HEK293 (cell line): ENCODE data around the gene PHF5A.

Experiments
- FEZF1 ChIP-seq: fragments of 450-650 bp; formaldehyde crosslinking; IDR thresholded peaks from 2 replicates; pipeline ENCODE4 v1.5.1; 2016; ENCODE audit warnings: missing biosample characterization, missing genetic modification characterization
- GFI1B ChIP-seq: fragments of 450-650 bp; formaldehyde crosslinking; IDR thresholded peaks from 2 replicates; pipeline ENCODE4 v1.5.1; 2016; ENCODE audit warnings: missing biosample characterization, missing genetic modification characterization
- KLF8 ChIP-seq: fragments of 450-650 bp; formaldehyde crosslinking; IDR thresholded peaks from 2 replicates; pipeline ENCODE4 v1.5.1; 2016; ENCODE audit warnings: missing biosample characterization, missing genetic modification characterization
- RBAK ChIP-seq: fragments of 450-650 bp; formaldehyde crosslinking; IDR thresholded peaks from 2 replicates; pipeline ENCODE4 v1.5.1; 2016; ENCODE audit warnings: missing biosample characterization, missing genetic modification characterization
- SP2 ChIP-seq: fragments of 450-650 bp; formaldehyde crosslinking; IDR thresholded peaks from 2 replicates; pipeline ENCODE4 v1.5.1; 2016; ENCODE audit warnings: missing biosample characterization, missing genetic modification characterization
- ZBTB21 ChIP-seq: fragments of 450-650 bp; formaldehyde crosslinking; IDR thresholded peaks from 2 replicates; pipeline ENCODE4 v1.5.1; 2017; ENCODE audit warnings: missing biosample characterization, missing genetic modification characterization
- ZFP69B ChIP-seq: fragments of 450-650 bp; formaldehyde crosslinking; IDR thresholded peaks from 2 replicates; pipeline ENCODE4 v1.5.1; 2016; ENCODE audit warnings: missing biosample characterization, missing genetic modification characterization
- ZNF274 ChIP-seq, 2 experiments: fragments of 200-500 bp in 1 of 2; fragments of 450-650 bp in 1 of 2; sonication (Bioruptor generic) in 1 of 2; formaldehyde crosslinking in 1 of 2; IDR thresholded peaks; 2 replicates each; pipeline versions ENCODE4 v1.5.1 to v1.6.1; 2014 to 2016; ENCODE audit warnings: borderline replicate concordance in 1 of 2, inconsistent platforms in 1 of 2, low read length in 1 of 2, missing biosample characterization in 1 of 2, missing genetic modification characterization in 1 of 2
- ZNF292 ChIP-seq: fragments of 450-650 bp; formaldehyde crosslinking; IDR thresholded peaks from 2 replicates; pipeline ENCODE4 v1.5.1; 2016; ENCODE audit warnings: low read depth, missing biosample characterization, missing genetic modification characterization, borderline replicate concordance
- ZNF37A ChIP-seq: fragments of 450-650 bp; IDR thresholded peaks from 2 replicates; pipeline ENCODE4 v1.5.1; 2018; ENCODE audit warnings: missing biosample characterization, missing genetic modification characterization
- ZNF544 ChIP-seq: fragments of 450-650 bp; formaldehyde crosslinking; IDR thresholded peaks from 2 replicates; pipeline ENCODE4 v1.5.0; 2017; ENCODE audit warnings: missing biosample characterization, missing genetic modification characterization
- ZNF561 ChIP-seq: fragments of 450-650 bp; IDR thresholded peaks from 2 replicates; pipeline ENCODE4 v1.5.1; 2018; ENCODE audit warnings: missing biosample characterization, missing genetic modification characterization, borderline replicate concordance
- TF ChIP-seq, protein P1 (sequence below): fragments of 450-650 bp; formaldehyde crosslinking; IDR thresholded peaks from 2 replicates; pipeline ENCODE4 v1.5.1; 2016; ENCODE audit warnings: missing biosample characterization, missing genetic modification characterization
- TF ChIP-seq, protein P2 (sequence below): fragments of 450-650 bp; formaldehyde crosslinking; IDR thresholded peaks from 2 replicates; pipeline ENCODE4 v1.5.1; 2016; ENCODE audit warnings: missing biosample characterization, missing genetic modification characterization
- TF ChIP-seq, protein P3 (sequence below): fragments of 450-650 bp; formaldehyde crosslinking; IDR thresholded peaks from 2 replicates; pipeline ENCODE4 v1.5.1; 2016; ENCODE audit warnings: missing biosample characterization, missing genetic modification characterization, borderline replicate concordance
- TF ChIP-seq, protein P4 (sequence below): fragments of 450-650 bp; formaldehyde crosslinking; IDR thresholded peaks from 2 replicates; pipeline ENCODE4 v1.5.1; 2016; ENCODE audit warnings: missing biosample characterization, missing genetic modification characterization
- TF ChIP-seq, protein P5 (sequence below): fragments of 450-650 bp; formaldehyde crosslinking; IDR thresholded peaks from 2 replicates; pipeline ENCODE4 v1.5.1; 2016; ENCODE audit warnings: missing biosample characterization, missing genetic modification characterization
- TF ChIP-seq, protein P6 (sequence below): fragments of 450-650 bp; formaldehyde crosslinking; IDR thresholded peaks from 2 replicates; pipeline ENCODE4 v1.5.1; 2016; ENCODE audit warnings: missing biosample characterization, missing genetic modification characterization
- TF ChIP-seq, protein P7 (sequence below): fragments of 450-650 bp; formaldehyde crosslinking; IDR thresholded peaks from 2 replicates; pipeline ENCODE4 v1.5.1; 2016; ENCODE audit warnings: missing biosample characterization, missing genetic modification characterization
- TF ChIP-seq, protein P8 (sequence below): fragments of 450-650 bp; formaldehyde crosslinking; IDR thresholded peaks from 2 replicates; pipeline ENCODE4 v1.5.1; 2017; ENCODE audit warnings: missing biosample characterization, missing genetic modification characterization
- TF ChIP-seq, protein P9 (sequence below): fragments of 450-650 bp; formaldehyde crosslinking; IDR thresholded peaks from 2 replicates; pipeline ENCODE4 v1.5.1; 2016; ENCODE audit warnings: missing biosample characterization, missing genetic modification characterization

The PHF5A gene

DNA sequence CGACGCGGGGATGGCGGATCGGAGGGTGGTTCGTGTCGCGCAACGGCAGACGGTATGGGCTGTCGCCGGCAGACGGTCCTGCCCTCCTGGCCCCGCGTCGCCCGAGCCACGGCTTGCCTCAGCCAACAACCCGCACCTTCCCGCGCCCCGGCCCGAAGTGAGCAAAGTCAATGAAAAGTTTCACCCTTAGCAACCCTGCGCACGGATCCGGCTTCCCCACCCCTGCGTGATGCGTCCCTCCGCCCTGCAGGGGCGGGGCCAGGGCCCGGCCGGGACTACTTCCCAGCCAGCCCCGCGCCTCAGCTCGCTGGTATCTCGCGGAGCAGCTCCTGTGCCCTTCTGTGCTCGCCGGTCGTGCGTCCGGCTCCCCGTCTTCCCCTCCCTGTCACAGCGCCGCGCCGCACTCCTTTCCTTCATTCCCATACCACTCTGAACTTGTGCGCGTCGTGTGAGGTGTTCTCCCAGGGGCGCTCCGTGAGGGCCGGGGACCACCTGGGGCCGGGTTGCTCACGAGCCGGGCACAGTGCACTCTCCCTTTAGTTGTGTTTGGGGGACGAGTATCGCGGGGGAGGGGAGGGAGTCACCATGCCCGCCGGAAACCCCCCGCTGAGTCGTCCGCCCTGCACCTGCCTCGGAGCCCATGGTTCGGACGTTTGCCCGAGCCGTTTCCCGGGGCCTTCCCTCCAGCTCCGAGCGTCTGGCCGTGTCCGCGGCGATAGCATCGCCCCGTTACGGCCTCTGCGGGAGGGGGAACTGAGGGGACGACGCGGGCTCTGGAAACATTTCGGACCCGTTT, 21.7 kb downstream of the PHF5A start, which contains the start of gene TOB2 (continued):
- TF ChIP-seq, protein P1, sequence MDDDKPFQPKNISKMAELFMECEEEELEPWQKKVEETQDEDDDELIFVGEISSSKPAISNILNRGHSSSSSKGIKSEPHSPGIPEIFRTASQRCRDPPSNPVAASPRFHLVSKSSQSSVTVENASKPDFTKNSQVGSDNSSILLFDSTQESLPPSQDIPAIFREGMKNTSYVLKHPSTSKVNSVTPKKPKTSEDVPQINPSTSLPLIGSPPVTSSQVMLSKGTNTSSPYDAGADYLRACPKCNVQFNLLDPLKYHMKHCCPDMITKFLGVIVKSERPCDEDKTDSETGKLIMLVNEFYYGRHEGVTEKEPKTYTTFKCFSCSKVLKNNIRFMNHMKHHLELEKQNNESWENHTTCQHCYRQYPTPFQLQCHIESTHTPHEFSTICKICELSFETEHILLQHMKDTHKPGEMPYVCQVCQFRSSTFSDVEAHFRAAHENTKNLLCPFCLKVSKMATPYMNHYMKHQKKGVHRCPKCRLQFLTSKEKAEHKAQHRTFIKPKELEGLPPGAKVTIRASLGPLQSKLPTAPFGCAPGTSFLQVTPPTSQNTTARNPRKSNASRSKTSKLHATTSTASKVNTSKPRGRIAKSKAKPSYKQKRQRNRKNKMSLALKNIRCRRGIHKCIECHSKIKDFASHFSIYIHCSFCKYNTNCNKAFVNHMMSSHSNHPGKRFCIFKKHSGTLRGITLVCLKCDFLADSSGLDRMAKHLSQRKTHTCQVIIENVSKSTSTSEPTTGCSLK, result no peak
- no peak for TF ChIP-seq ZNF544 (tag by site-specific recombination)
- TF ChIP-seq SP2, result peak; percentile 88
- TF ChIP-seq, protein P2, sequence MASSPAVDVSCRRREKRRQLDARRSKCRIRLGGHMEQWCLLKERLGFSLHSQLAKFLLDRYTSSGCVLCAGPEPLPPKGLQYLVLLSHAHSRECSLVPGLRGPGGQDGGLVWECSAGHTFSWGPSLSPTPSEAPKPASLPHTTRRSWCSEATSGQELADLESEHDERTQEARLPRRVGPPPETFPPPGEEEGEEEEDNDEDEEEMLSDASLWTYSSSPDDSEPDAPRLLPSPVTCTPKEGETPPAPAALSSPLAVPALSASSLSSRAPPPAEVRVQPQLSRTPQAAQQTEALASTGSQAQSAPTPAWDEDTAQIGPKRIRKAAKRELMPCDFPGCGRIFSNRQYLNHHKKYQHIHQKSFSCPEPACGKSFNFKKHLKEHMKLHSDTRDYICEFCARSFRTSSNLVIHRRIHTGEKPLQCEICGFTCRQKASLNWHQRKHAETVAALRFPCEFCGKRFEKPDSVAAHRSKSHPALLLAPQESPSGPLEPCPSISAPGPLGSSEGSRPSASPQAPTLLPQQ (tag by site-specific recombination), result peak; percentile 92
- TF ChIP-seq, protein P3, sequence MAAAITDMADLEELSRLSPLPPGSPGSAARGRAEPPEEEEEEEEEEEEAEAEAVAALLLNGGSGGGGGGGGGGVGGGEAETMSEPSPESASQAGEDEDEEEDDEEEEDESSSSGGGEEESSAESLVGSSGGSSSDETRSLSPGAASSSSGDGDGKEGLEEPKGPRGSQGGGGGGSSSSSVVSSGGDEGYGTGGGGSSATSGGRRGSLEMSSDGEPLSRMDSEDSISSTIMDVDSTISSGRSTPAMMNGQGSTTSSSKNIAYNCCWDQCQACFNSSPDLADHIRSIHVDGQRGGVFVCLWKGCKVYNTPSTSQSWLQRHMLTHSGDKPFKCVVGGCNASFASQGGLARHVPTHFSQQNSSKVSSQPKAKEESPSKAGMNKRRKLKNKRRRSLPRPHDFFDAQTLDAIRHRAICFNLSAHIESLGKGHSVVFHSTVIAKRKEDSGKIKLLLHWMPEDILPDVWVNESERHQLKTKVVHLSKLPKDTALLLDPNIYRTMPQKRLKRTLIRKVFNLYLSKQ (tag by site-specific recombination), result peak; percentile 2; the same call in 1 of the 2 replicates
- TF ChIP-seq ZNF37A (tag by site-specific recombination), result no peak
- no peak for TF ChIP-seq ZNF274 (IDR thresholded peaks at IDR 0.05; ENCODE audit: low read length)
- TF ChIP-seq ZNF274 (tag by site-specific recombination; IDR thresholded peaks at IDR 0.05; ENCODE audit: borderline replicate concordance), result no peak
- peak; percentile 100 for TF ChIP-seq KLF8 (tag by site-specific recombination)
- TF ChIP-seq, protein P4, sequence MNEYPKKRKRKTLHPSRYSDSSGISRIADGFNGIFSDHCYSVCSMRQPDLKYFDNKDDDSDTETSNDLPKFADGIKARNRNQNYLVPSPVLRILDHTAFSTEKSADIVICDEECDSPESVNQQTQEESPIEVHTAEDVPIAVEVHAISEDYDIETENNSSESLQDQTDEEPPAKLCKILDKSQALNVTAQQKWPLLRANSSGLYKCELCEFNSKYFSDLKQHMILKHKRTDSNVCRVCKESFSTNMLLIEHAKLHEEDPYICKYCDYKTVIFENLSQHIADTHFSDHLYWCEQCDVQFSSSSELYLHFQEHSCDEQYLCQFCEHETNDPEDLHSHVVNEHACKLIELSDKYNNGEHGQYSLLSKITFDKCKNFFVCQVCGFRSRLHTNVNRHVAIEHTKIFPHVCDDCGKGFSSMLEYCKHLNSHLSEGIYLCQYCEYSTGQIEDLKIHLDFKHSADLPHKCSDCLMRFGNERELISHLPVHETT (tag by site-specific recombination), result peak; percentile 95
- TF ChIP-seq FEZF1, result peak; percentile 91
- TF ChIP-seq, protein P5, sequence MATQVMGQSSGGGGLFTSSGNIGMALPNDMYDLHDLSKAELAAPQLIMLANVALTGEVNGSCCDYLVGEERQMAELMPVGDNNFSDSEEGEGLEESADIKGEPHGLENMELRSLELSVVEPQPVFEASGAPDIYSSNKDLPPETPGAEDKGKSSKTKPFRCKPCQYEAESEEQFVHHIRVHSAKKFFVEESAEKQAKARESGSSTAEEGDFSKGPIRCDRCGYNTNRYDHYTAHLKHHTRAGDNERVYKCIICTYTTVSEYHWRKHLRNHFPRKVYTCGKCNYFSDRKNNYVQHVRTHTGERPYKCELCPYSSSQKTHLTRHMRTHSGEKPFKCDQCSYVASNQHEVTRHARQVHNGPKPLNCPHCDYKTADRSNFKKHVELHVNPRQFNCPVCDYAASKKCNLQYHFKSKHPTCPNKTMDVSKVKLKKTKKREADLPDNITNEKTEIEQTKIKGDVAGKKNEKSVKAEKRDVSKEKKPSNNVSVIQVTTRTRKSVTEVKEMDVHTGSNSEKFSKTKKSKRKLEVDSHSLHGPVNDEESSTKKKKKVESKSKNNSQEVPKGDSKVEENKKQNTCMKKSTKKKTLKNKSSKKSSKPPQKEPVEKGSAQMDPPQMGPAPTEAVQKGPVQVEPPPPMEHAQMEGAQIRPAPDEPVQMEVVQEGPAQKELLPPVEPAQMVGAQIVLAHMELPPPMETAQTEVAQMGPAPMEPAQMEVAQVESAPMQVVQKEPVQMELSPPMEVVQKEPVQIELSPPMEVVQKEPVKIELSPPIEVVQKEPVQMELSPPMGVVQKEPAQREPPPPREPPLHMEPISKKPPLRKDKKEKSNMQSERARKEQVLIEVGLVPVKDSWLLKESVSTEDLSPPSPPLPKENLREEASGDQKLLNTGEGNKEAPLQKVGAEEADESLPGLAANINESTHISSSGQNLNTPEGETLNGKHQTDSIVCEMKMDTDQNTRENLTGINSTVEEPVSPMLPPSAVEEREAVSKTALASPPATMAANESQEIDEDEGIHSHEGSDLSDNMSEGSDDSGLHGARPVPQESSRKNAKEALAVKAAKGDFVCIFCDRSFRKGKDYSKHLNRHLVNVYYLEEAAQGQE (tag by site-specific recombination), result no peak; the same call in 1 of the 2 replicates
- TF ChIP-seq ZFP69B (tag by site-specific recombination), result peak; percentile 94
- TF ChIP-seq, protein P6, sequence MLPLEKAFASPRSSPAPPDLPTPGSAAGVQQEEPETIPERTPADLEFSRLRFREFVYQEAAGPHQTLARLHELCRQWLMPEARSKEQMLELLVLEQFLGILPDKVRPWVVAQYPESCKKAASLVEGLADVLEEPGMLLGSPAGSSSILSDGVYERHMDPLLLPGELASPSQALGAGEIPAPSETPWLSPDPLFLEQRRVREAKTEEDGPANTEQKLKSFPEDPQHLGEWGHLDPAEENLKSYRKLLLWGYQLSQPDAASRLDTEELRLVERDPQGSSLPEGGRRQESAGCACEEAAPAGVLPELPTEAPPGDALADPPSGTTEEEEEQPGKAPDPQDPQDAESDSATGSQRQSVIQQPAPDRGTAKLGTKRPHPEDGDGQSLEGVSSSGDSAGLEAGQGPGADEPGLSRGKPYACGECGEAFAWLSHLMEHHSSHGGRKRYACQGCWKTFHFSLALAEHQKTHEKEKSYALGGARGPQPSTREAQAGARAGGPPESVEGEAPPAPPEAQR (tag by site-specific recombination), result peak; percentile 97
- TF ChIP-seq, protein P7, sequence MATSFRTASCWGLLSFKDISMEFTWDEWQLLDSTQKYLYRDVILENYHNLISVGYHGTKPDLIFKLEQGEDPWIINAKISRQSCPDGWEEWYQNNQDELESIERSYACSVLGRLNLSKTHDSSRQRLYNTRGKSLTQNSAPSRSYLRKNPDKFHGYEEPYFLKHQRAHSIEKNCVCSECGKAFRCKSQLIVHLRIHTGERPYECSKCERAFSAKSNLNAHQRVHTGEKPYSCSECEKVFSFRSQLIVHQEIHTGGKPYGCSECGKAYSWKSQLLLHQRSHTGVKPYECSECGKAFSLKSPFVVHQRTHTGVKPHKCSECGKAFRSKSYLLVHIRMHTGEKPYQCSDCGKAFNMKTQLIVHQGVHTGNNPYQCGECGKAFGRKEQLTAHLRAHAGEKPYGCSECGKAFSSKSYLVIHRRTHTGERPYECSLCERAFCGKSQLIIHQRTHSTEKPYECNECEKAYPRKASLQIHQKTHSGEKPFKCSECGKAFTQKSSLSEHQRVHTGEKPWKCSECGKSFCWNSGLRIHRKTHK (tag by site-specific recombination), result no peak
- TF ChIP-seq RBAK, result no peak
- TF ChIP-seq, protein P8, sequence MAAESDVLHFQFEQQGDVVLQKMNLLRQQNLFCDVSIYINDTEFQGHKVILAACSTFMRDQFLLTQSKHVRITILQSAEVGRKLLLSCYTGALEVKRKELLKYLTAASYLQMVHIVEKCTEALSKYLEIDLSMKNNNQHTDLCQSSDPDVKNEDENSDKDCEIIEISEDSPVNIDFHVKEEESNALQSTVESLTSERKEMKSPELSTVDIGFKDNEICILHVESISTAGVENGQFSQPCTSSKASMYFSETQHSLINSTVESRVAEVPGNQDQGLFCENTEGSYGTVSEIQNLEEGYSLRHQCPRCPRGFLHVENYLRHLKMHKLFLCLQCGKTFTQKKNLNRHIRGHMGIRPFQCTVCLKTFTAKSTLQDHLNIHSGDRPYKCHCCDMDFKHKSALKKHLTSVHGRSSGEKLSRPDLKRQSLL, result peak; percentile 80; the same call in 1 of the 2 replicates
- TF ChIP-seq, protein P9, sequence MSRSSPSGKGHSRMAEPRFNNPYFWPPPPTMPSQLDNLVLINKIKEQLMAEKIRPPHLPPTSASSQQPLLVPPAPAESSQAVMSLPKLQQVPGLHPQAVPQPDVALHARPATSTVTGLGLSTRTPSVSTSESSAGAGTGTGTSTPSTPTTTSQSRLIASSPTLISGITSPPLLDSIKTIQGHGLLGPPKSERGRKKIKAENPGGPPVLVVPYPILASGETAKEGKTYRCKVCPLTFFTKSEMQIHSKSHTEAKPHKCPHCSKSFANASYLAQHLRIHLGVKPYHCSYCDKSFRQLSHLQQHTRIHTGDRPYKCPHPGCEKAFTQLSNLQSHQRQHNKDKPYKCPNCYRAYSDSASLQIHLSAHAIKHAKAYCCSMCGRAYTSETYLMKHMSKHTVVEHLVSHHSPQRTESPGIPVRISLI (tag by site-specific recombination), result peak; percentile 46; the same call in 1 of the 2 replicates
- peak; percentile 89 for TF ChIP-seq ZBTB21 (tag by site-specific recombination)
- peak; percentile 88 for TF ChIP-seq ZNF561 (tag by site-specific recombination)
- peak; percentile 51; the same call in 1 of the 2 replicates for TF ChIP-seq GFI1B (tag by site-specific recombination)
- no peak for TF ChIP-seq ZNF292 (tag by site-specific recombination)
